K562 (cell line): ENCODE measurements around the gene PRKG1. TPM values are rescaled to one million over a fixed set of nuclear protein-coding genes. Genes with fewer than 3 reads are reported as not detected.
A peak's percentile ranks its signal among the peaks of the same experiment; 100 is the strongest.

Experiments
- ATAC-seq: fragments of 200-7000 bp; cut with Tn5 transposase; 3 replicates; pipeline ENCODE4 v1.9.1; 2020; ENCODE audit warnings: moderate library complexity
- BruUV-seq: library from RNA; stranded (reverse); fragments of 400-500 nt; replicated peaks from 2 replicates; lab custom pipeline; 2021; lab: Mats Ljungman, UMichigan
- CTCF ChIA-PET: fragments of 300-600 bp; formaldehyde crosslinking; extraction: SDS; loops from one replicate; lab custom pipeline; 2021; ENCODE audit warnings: low intra/inter-chr PET ratio; lab: Yijun Ruan, JAX
- POLR2A ChIA-PET: fragments of 300-600, 350-650 bp; sonication (Branson Sonifier 250); formaldehyde crosslinking; extraction: SDS; loops from one replicate; lab custom pipeline; 2021; ENCODE audit warnings: antibody characterized with exemption, inconsistent platforms; lab: Yijun Ruan, JAX
- DNase-seq, 4 experiments: peaks; one replicate each; pipeline versions ENCODE4 v3.0.0 to v3.0.0-alpha.2; 2011 to 2018; ENCODE audit warnings: low spot score in 3 of 4, mixed read lengths in 3 of 4; ENCODE audit errors: extremely low read depth in 1 of 4
- FAIRE-seq: peaks from 2 replicates; lab custom pipeline; 2011; peaks lifted over from hg19 to GRCh38; lab: Jason Lieb, UNC
- H2AFZ ChIP-seq: 2 replicates; pipeline ENCODE4 v1.6.0; 2011; ENCODE audit warnings: low read depth, low read length, control low read depth, inconsistent platforms
- H3K27ac ChIP-seq: fragments of 200-600 bp; 3 replicates; pipeline ENCODE4 v1.8.0; 2011; ENCODE audit warnings: low read depth, mild to moderate bottlenecking, control low read depth, inconsistent platforms, low read length, moderate library complexity, mixed read lengths; ENCODE audit errors: extremely low read depth
- H3K27me3 ChIP-seq, 2 experiments: fragments of 300-600 bp in 1 of 2; 2 replicates in 1 of 2; 3 replicates in 1 of 2; pipeline versions ENCODE4 v1.6.0 to v1.8.0; 2011; ENCODE audit warnings: inconsistent platforms in 2 of 2, low read length in 2 of 2, mild to moderate bottlenecking in 1 of 2, mixed read lengths in 1 of 2, moderate library complexity in 1 of 2; ENCODE audit not compliant: control insufficient read depth in 2 of 2, insufficient read depth in 2 of 2
- H3K36me3 ChIP-seq: fragments of 300-600 bp; 3 replicates; pipeline ENCODE4 v1.8.0; 2011; ENCODE audit warnings: mild to moderate bottlenecking, low read length, inconsistent platforms; ENCODE audit not compliant: control insufficient read depth, insufficient read depth
- H3K4me1 ChIP-seq, 2 experiments: fragments of 200-600 bp in 1 of 2; replicated peaks in 1 of 2; 2 replicates in 1 of 2; 3 replicates in 1 of 2; pipeline versions ENCODE4 v1.5.1 to v1.8.0; 2011; ENCODE audit warnings: inconsistent platforms in 2 of 2, low read length in 2 of 2, mild to moderate bottlenecking in 1 of 2, mixed read lengths in 1 of 2, moderate library complexity in 1 of 2; ENCODE audit not compliant: control insufficient read depth in 2 of 2, insufficient read depth in 2 of 2
- H3K4me2 ChIP-seq: 2 replicates; pipeline ENCODE4 v1.6.1; 2011; ENCODE audit warnings: low read length, control low read depth, inconsistent platforms, mixed read lengths; ENCODE audit not compliant: insufficient read depth
- H3K4me3 ChIP-seq: fragments of 200-600 bp; sonication (generic), shearing (Covaris generic); 2 replicates; pipeline ENCODE4 v1.5.1; 2016; ENCODE audit warnings: control low read depth, inconsistent platforms
- H3K79me2 ChIP-seq: fragments of 200-600 bp; 3 replicates; pipeline ENCODE4 v1.8.0; 2011; ENCODE audit warnings: low read length, inconsistent platforms; ENCODE audit not compliant: control insufficient read depth, insufficient read depth
- H3K9ac ChIP-seq, 2 experiments: 2 replicates each; pipeline versions ENCODE4 v1.6.0 to v1.6.1; 2011; ENCODE audit warnings: low read depth in 2 of 2, low read length in 2 of 2, control low read depth in 1 of 2, inconsistent platforms in 1 of 2, mild to moderate bottlenecking in 1 of 2, mixed read lengths in 1 of 2; ENCODE audit not compliant: insufficient read depth in 1 of 2
- H3K9me1 ChIP-seq: one replicate; pipeline ENCODE4 v1.6.0; 2011; ENCODE audit warnings: inconsistent platforms, mild to moderate bottlenecking, low read length, moderate library complexity; ENCODE audit not compliant: control insufficient read depth, insufficient read depth
- H3K9me3 ChIP-seq: replicated peaks from 2 replicates; pipeline ENCODE4 v1.5.1; 2011; ENCODE audit warnings: low read depth, low read length, inconsistent platforms; ENCODE audit not compliant: control insufficient read depth, insufficient read depth
- H4K20me1 ChIP-seq: replicated peaks from 2 replicates; pipeline ENCODE4 v1.6.1; 2011; ENCODE audit warnings: low read length, inconsistent platforms, mixed read lengths; ENCODE audit not compliant: control insufficient read depth, insufficient read depth
- BACH1 ChIP-seq: fragments of 200-800 bp; sonication (Bioruptor generic); IDR thresholded peaks from 2 replicates; pipeline ENCODE4 v1.6.1; 2016; ENCODE audit warnings: missing genetic modification characterization, missing compliant biosample characterization
- CXXC5 ChIP-seq: fragments of 250-450 bp; sonication (Bioruptor Pico); IDR thresholded peaks from 2 replicates; pipeline ENCODE4 v1.8.0; 2022; ENCODE audit warnings: inconsistent platforms, mild to moderate bottlenecking, moderate library complexity
- HLTF ChIP-seq: fragments of 450-650 bp; IDR thresholded peaks from 2 replicates; pipeline ENCODE4 v1.6.1; 2016
- KAT8 ChIP-seq: fragments of 450-650 bp; IDR thresholded peaks from 2 replicates; pipeline ENCODE4 v1.6.1; 2016; ENCODE audit warnings: low read depth, mild to moderate bottlenecking
- MXI1 ChIP-seq: IDR thresholded peaks from 2 replicates; pipeline ENCODE4 v1.6.1; 2011; ENCODE audit warnings: low read depth, mild to moderate bottlenecking, improper control_type of control experiment, low read length
- NFIC ChIP-seq: fragments of 450-650 bp; IDR thresholded peaks from 2 replicates; pipeline ENCODE4 v1.6.1; 2017; ENCODE audit warnings: mild to moderate bottlenecking, inconsistent platforms
- SMARCC2 ChIP-seq: fragments of 450-650 bp; IDR thresholded peaks from 2 replicates; pipeline ENCODE4 v1.6.1; 2017; ENCODE audit warnings: antibody characterized with exemption, moderate library complexity, mild to moderate bottlenecking, low read depth
- TEAD2 ChIP-seq: fragments of 450-650 bp; IDR thresholded peaks from 2 replicates; pipeline ENCODE4 v1.6.1; 2016; ENCODE audit warnings: missing genetic modification characterization, control low read depth, missing compliant biosample characterization
- XRCC4 ChIP-seq: IDR thresholded peaks from one replicate; pipeline ENCODE4 v1.6.1; 2011; ENCODE audit not compliant: insufficient read depth, insufficient read length; ENCODE audit errors: extremely low read depth
- ZNF12 ChIP-seq: sonication (generic); formaldehyde crosslinking; IDR thresholded peaks from 2 replicates; pipeline ENCODE4 v1.4.0; 2020; ENCODE audit warnings: mild to moderate bottlenecking, missing genetic modification reagents
- ZNF79 ChIP-seq: fragments of 250-450 bp; sonication (Bioruptor Pico); IDR thresholded peaks from 2 replicates; pipeline ENCODE4 v1.4.0; 2020; ENCODE audit warnings: low read depth, mild to moderate bottlenecking, moderate library complexity
- WGBS: fragments of 100-300 bp; shearing (Covaris generic); methylation state at CpG from one replicate; pipeline ENCODE4 v1.1.6; 2016; ENCODE audit warnings: low coverage, mixed read lengths; ENCODE audit not compliant: insufficient coverage; ENCODE audit errors: missing lambda C conversion rate; 5-methylcytosine and 5-hydroxymethylcytosine counted together
- in situ Hi-C: fragments of 300-500 bp; cut with MboI; formaldehyde crosslinking; loops from 4 replicates; pipeline ENCODE4 v1.15.0; 2018; ENCODE audit warnings: inconsistent platforms, mixed read lengths
- intact Hi-C: fragments of 100-400 bp; cut with micrococcal nuclease; formaldehyde crosslinking; loops from 2 replicates; pipeline ENCODE4 v1.14.2; 2022
- polyA plus RNA-seq, 8 experiments: library from polyadenylated mRNA; depleted of rRNA in 4 of 8; stranded (reverse) in 5 of 8; unstranded in 3 of 8; fragments of >200 nt; fragmentation: Nextera tagmentation in 2 of 8; fragmentation: Illumina TruSeq in 1 of 8; extraction: Ambion mirVana in 2 of 8; extraction: Trizol in 1 of 8; gene quantifications; 2 replicates each; pipeline versions ENCODE4 v1.2.1 to v1.2.3, GENCODE V29; 2011 to 2014; ENCODE audit warnings: inconsistent platforms in 1 of 8, missing spikeins in 1 of 8
- total RNA-seq, 7 experiments: library from RNA; depleted of rRNA in 6 of 7; stranded (reverse); fragments of >200 nt in 6 of 7; fragmentation: Illumina TruSeq in 2 of 7; extraction: Trizol in 2 of 7; gene quantifications; 2 replicates each; pipeline versions ENCODE4 v1.2.1 to v1.2.3, GENCODE V29; 2011 to 2021; ENCODE audit warnings: low replicate concordance in 1 of 7
- TF ChIP-seq, protein P1 (sequence below): fragments of 250-450 bp; sonication (Bioruptor Pico); IDR thresholded peaks from 2 replicates; pipeline ENCODE4 v1.5.0; 2020; ENCODE audit warnings: mild to moderate bottlenecking
- TF ChIP-seq, protein P2 (sequence below): fragments of 450-650 bp; formaldehyde crosslinking; IDR thresholded peaks from 2 replicates; pipeline ENCODE4 v1.4.0; 2020; ENCODE audit warnings: mild to moderate bottlenecking, mixed read lengths

The PRKG1 gene
- total and polyA plus RNA-seq, 9 of the 15 experiments (the other 6 are each of a cell fraction or from before 2014, with no cell fraction given), result 0.22 TPM; not detected in 8

DNA sequence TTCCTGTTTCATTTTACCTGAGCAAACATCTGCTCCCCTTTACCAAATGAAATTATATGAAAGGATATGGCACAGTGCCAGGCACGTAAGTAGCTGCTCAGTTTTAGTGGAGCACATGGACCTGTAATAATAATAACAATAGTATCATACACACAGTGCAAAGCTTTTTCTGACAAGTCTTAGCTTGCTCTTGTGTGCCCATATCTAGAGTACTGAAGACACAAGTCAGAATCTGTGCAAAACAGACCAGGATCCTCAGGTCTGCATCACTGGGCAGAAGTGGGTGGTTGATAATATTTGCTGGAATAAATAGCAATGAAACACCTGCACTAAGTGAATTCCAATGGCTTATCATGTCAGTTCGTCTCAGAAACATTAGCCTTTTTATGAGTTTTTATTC, 1154.3 kb downstream of the PRKG1 start:
- H3K79me2 ChIP-seq, result no peaks in the 10 kb centered on the region
- no peaks in the 10 kb centered on the region for H3K36me3 ChIP-seq
- ChIA-PET CTCF (no interaction called here), POLR2A (no interaction called here)
- TF ChIP-seq ZNF79 (CRISPR knock-in tag) (no peak), XRCC4 (no peak), NFIC (peak; percentile 41; the same call in 1 of the 2 replicates)
- TF ChIP-seq, protein P1, sequence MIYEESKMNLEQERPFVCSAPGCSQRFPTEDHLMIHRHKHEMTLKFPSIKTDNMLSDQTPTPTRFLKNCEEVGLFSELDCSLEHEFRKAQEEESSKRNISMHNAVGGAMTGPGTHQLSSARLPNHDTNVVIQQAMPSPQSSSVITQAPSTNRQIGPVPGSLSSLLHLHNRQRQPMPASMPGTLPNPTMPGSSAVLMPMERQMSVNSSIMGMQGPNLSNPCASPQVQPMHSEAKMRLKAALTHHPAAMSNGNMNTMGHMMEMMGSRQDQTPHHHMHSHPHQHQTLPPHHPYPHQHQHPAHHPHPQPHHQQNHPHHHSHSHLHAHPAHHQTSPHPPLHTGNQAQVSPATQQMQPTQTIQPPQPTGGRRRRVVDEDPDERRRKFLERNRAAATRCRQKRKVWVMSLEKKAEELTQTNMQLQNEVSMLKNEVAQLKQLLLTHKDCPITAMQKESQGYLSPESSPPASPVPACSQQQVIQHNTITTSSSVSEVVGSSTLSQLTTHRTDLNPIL (CRISPR knock-in tag), result no peak
- no peaks in the 10 kb centered on the region for H3K9me3 ChIP-seq
- H3K4me2 ChIP-seq, result no peak overlapping the region
- no peak overlapping the region for H3K9ac ChIP-seq
- no peak overlapping the region for H2AFZ ChIP-seq
- H3K27me3 ChIP-seq, result no peaks in the 10 kb centered on the region
- no peak overlapping the region for H3K4me3 ChIP-seq
- ATAC-seq (no peak), DNase-seq (no peak), FAIRE-seq (no peak)
- no peak overlapping the region for H3K27ac ChIP-seq
- no peaks in the 10 kb centered on the region for H3K9me1 ChIP-seq
- WGBS, result 0% methylated on average over 2 of the region's 2 CpGs
- H4K20me1 ChIP-seq, result no peaks in the 10 kb centered on the region
- H3K4me1 ChIP-seq, result no peaks in the 10 kb centered on the region
- in situ Hi-C loops, result no loop called here
- no TSS peak for BruUV-seq
- intact Hi-C loops, result no loop called here

DNA sequence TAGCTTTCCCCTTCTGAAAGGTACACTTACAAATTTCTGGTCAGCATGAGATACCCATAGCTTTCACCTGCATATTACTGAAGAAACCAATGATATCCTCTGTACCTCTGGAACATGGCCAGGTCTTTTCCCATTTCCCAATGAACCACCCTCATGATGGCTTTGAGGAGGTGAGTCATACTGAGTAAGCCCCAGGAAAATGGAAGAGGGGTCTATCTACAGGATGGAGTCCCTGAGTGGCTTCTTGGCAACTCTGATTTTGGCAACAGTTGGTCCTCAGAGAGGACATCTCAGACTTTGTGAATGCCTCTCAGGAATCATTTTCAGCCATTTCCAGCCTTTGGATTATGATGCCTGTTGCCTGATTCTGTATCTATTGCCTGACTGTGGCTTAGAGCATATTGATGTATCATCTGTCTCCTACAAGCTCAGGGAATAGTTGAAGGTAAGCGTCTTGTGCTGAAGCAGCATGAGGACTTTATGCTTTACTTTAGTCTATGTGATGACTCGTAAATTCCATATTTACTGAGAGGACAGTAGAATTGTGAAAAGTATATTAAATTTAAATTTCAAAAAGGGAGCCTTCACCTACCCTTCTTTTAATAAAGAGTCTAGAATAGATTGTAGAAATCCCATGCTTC, 1155.1 kb downstream of the PRKG1 start:
- FAIRE-seq (no peak), DNase-seq (no peak), ATAC-seq (no peak)
- Histone ChIP-seq H3K36me3 (no peaks in the 10 kb centered on the region), H2AFZ (no peak overlapping the region), H3K9me3 (no peaks in the 10 kb centered on the region), H3K4me2 (no peak overlapping the region), H3K9me1 (no peaks in the 10 kb centered on the region), H3K79me2 (no peaks in the 10 kb centered on the region), H3K4me3 (no peak overlapping the region), H3K4me1 (no peaks in the 10 kb centered on the region), H3K27ac (no peak overlapping the region), H3K9ac (no peak overlapping the region), H3K27me3 (no peaks in the 10 kb centered on the region), H4K20me1 (no peaks in the 10 kb centered on the region)
- ChIA-PET CTCF (no interaction called here), POLR2A (no interaction called here)
- BruUV-seq, result no TSS peak
- in situ Hi-C loops, result no loop called here
- WGBS, result 0% methylated on average over 2 of the region's 2 CpGs
- intact Hi-C loops, result no loop called here
- TF ChIP-seq ZNF12 (CRISPR knock-in tag) (no peak), KAT8 (no peak), BACH1 (tag) (no peak), MXI1 (no peak), TEAD2 (no peak), CXXC5 (CRISPR knock-in tag) (no peak), SMARCC2 (no peak), HLTF (no peak)
- TF ChIP-seq, protein P2, sequence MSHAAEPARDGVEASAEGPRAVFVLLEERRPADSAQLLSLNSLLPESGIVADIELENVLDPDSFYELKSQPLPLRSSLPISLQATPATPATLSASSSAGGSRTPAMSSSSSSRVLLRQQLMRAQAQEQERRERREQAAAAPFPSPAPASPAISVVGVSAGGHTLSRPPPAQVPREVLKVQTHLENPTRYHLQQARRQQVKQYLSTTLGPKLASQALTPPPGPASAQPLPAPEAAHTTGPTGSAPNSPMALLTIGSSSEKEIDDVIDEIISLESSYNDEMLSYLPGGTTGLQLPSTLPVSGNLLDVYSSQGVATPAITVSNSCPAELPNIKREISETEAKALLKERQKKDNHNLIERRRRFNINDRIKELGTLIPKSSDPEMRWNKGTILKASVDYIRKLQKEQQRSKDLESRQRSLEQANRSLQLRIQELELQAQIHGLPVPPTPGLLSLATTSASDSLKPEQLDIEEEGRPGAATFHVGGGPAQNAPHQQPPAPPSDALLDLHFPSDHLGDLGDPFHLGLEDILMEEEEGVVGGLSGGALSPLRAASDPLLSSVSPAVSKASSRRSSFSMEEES (CRISPR knock-in tag), result no peak
